Hepatocyte (in vitro differentiated cells): Measurements from ENCODE around the gene TUBB1. TPM values are rescaled to one million over a fixed set of nuclear protein-coding genes. Genes with fewer than 3 reads are reported as not detected.

Experiments used
- DNase-seq: peaks from one replicate; pipeline ENCODE4 v3.0.0-alpha.2; 2016; ENCODE audit warnings: low spot score
- H2AFZ ChIP-seq: fragments of 200-600 bp; sonication (generic); 2 replicates; pipeline ENCODE4 v1.6.0; 2016; ENCODE audit warnings: antibody characterized with exemption, mild to moderate bottlenecking
- H3K27ac ChIP-seq: fragments of 200-600 bp; sonication (generic); 2 replicates; pipeline ENCODE4 v1.5.1; 2016; ENCODE audit warnings: mild to moderate bottlenecking
- H3K27me3 ChIP-seq: fragments of 200-600 bp; sonication (generic); 2 replicates; pipeline ENCODE4 v1.6.1; 2016
- H3K36me3 ChIP-seq: fragments of 200-600 bp; sonication (generic); replicated peaks from 2 replicates; pipeline ENCODE4 v1.5.1; 2016; ENCODE audit warnings: low read depth; ENCODE audit not compliant: insufficient read depth
- H3K4me1 ChIP-seq: fragments of 200-600 bp; sonication (generic); 2 replicates; pipeline ENCODE4 v1.5.1; 2016; ENCODE audit warnings: mild to moderate bottlenecking, moderate library complexity; ENCODE audit not compliant: insufficient read depth
- H3K4me2 ChIP-seq: fragments of 200-600 bp; sonication (generic); 2 replicates; pipeline ENCODE4 v1.6.0; 2016
- H3K4me3 ChIP-seq: fragments of 200-600 bp; sonication (generic); 2 replicates; pipeline ENCODE4 v1.5.1; 2016; ENCODE audit warnings: mild to moderate bottlenecking
- H3K79me2 ChIP-seq: fragments of 200-600 bp; sonication (generic); 2 replicates; pipeline ENCODE4 v1.6.0; 2017; ENCODE audit warnings: mild to moderate bottlenecking
- H3K9me2 ChIP-seq: fragments of 200-600 bp; sonication (generic); replicated peaks from 2 replicates; pipeline ENCODE4 v1.6.0; 2017; ENCODE audit warnings: mild to moderate bottlenecking; ENCODE audit not compliant: insufficient read depth
- H3K9me3 ChIP-seq: fragments of 200-600 bp; sonication (generic); 2 replicates; pipeline ENCODE4 v1.5.1; 2016; ENCODE audit warnings: low read depth, mild to moderate bottlenecking
- H4K20me1 ChIP-seq: fragments of 200-600 bp; sonication (generic); 2 replicates; pipeline ENCODE4 v1.6.0; 2016; ENCODE audit warnings: mild to moderate bottlenecking; ENCODE audit not compliant: insufficient read depth, poor library complexity, severe bottlenecking
- CTCF ChIP-seq: fragments of 200-600 bp; sonication (generic); IDR thresholded peaks from 2 replicates; pipeline ENCODE4 v1.5.1; 2016; ENCODE audit warnings: antibody characterized with exemption, mild to moderate bottlenecking; ENCODE audit not compliant: poor library complexity
- EZH2 ChIP-seq: fragments of 200-600 bp; sonication (generic); IDR thresholded peaks from 2 replicates; pipeline ENCODE4 v1.6.1; 2016; ENCODE audit warnings: antibody characterized with exemption, mild to moderate bottlenecking, borderline replicate concordance
- EZH2phosphoT487 ChIP-seq: fragments of 200-600 bp; sonication (generic); IDR thresholded peaks from one replicate; pipeline ENCODE4 v1.6.1; 2018; ENCODE audit warnings: antibody characterized with exemption, mild to moderate bottlenecking, low read depth, moderate library complexity; ENCODE audit not compliant: unreplicated experiment, severe bottlenecking
- WGBS: methylation state at CpG from one replicate; pipeline ENCODE4 v1.1.6; 2016; ENCODE audit warnings: low lambda C conversion rate; ENCODE audit errors: missing lambda C conversion rate; 5-methylcytosine and 5-hydroxymethylcytosine counted together
- polyA plus RNA-seq: library from polyadenylated mRNA; unstranded; fragments of >200 nt; fragmentation: Nextera tagmentation; extraction: Ambion mirVana; gene quantifications from 2 replicates; pipeline ENCODE4 v1.2.1, GENCODE V29; 2016
- total RNA-seq: library from RNA; depleted of rRNA; stranded (reverse); fragments of >200 nt; gene quantifications from 2 replicates; pipeline ENCODE4 v1.2.3, GENCODE V29; 2014

The TUBB1 gene
- total and polyA plus RNA-seq, 2 experiments from 2014 or later: 0.05 to 0.10 TPM

- DNase-seq: no peak
- H3K9me3 ChIP-seq: no peaks in the 10 kb centered on the region
- no peaks in the 10 kb centered on the region for H3K27me3 ChIP-seq
- H3K4me3 ChIP-seq: no peak overlapping the region
- H3K27ac ChIP-seq: no peak overlapping the region
- H3K9me2 ChIP-seq: no peaks in the 10 kb centered on the region
- 100% methylated on average over 1 of the region's 4 CpGs for WGBS
- H3K36me3 ChIP-seq: no peaks in the 10 kb centered on the region
- peaks cover 15% of the 10 kb centered on the region for H3K4me1 ChIP-seq
- H3K4me2 ChIP-seq: no peak overlapping the region
- no peaks in the 10 kb centered on the region for H4K20me1 ChIP-seq
- peaks cover 12% of the 10 kb centered on the region for H3K79me2 ChIP-seq
- no peak overlapping the region for H2AFZ ChIP-seq
- TF ChIP-seq EZH2phosphoT487: no peak
- TF ChIP-seq EZH2: no peak
- TF ChIP-seq CTCF: no peak
These were observed 14.8 kb upstream of the TUBB1 start for GRCh38 chr20:59004493-59004762.

GRCh38 chr20:59004763-59005522 is 14.3 kb upstream of the TUBB1 start:
- WGBS: 86% methylated on average over 17 of the region's 17 CpGs
- peaks cover 15% of the 10 kb centered on the region for H3K4me1 ChIP-seq
- no peak overlapping the region for H2AFZ ChIP-seq
- peaks cover 12% of the 10 kb centered on the region for H3K79me2 ChIP-seq
- no peaks in the 10 kb centered on the region for H3K9me2 ChIP-seq
- no peaks in the 10 kb centered on the region for H3K9me3 ChIP-seq
- no peak overlapping the region for H3K27ac ChIP-seq
- no peaks in the 10 kb centered on the region for H4K20me1 ChIP-seq
- DNase-seq: no peak
- no peaks in the 10 kb centered on the region for H3K27me3 ChIP-seq
- no peak overlapping the region for H3K4me3 ChIP-seq
- peak overlapping the region; percentile 98 for H3K4me2 ChIP-seq
- no peaks in the 10 kb centered on the region for H3K36me3 ChIP-seq
- TF ChIP-seq EZH2 (no peak), CTCF (no peak), EZH2phosphoT487 (no peak)

GRCh38 chr20:59005523-59006166 is 13.6 kb upstream of the TUBB1 start:
- H3K27ac ChIP-seq: no peak overlapping the region
- DNase-seq: no peak
- peak overlapping the region; percentile 98 for H3K4me2 ChIP-seq
- TF ChIP-seq EZH2phosphoT487 (no peak), EZH2 (no peak), CTCF (no peak)
- peaks cover 15% of the 10 kb centered on the region for H3K4me1 ChIP-seq
- H2AFZ ChIP-seq: no peak overlapping the region
- no peaks in the 10 kb centered on the region for H3K9me2 ChIP-seq
- peaks cover 12% of the 10 kb centered on the region for H3K79me2 ChIP-seq
- 92% methylated on average over 3 of the region's 3 CpGs for WGBS
- no peaks in the 10 kb centered on the region for H3K27me3 ChIP-seq
- no peaks in the 10 kb centered on the region for H3K9me3 ChIP-seq
- no peaks in the 10 kb centered on the region for H4K20me1 ChIP-seq
- no peaks in the 10 kb centered on the region for H3K36me3 ChIP-seq
- H3K4me3 ChIP-seq: no peak overlapping the region
